ENCODE data around the gene CARD11.

The CARD11 gene

DNA sequence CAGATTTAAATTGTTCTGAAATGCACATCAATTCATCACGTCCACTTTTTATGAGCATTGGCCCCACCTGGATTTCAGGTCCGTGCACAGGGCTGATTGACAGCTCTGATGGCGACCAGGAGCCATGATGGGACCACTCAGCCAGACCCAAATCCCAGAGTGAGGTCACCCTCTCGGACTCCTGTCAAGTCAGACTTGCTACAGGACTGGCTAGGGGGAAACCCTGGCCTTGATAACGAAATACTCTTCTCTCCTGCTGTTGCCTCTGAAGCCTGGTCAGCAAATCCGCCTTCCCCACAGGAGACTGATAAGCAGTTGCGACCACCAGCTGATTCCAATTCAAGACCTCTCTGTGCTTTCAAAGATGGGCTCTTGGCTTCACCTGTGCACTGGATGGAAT is 76.4 kb downstream of the CARD11 start:
- peak in 1 of 2 donors; percentile 29 for DNase-seq
- intact Hi-C loops (cut with DNase I; ENCODE audit: low total_unique reads), result no loop called here
- Histone ChIP-seq H3K27ac (no peak overlapping the region), H3K36me3 (no peaks in the 10 kb centered on the region), H3K9me3 (peaks cover 4 to 21% (median 18%) of the 10 kb centered on the region in 3 donors), H3K27me3 (peaks cover 0 to 5% of the 10 kb centered on the region in 2 donors), H3K4me1 (no peaks in the 10 kb centered on the region), H3K4me3 (no peak overlapping the region)
- TF ChIP-seq, protein P1, sequence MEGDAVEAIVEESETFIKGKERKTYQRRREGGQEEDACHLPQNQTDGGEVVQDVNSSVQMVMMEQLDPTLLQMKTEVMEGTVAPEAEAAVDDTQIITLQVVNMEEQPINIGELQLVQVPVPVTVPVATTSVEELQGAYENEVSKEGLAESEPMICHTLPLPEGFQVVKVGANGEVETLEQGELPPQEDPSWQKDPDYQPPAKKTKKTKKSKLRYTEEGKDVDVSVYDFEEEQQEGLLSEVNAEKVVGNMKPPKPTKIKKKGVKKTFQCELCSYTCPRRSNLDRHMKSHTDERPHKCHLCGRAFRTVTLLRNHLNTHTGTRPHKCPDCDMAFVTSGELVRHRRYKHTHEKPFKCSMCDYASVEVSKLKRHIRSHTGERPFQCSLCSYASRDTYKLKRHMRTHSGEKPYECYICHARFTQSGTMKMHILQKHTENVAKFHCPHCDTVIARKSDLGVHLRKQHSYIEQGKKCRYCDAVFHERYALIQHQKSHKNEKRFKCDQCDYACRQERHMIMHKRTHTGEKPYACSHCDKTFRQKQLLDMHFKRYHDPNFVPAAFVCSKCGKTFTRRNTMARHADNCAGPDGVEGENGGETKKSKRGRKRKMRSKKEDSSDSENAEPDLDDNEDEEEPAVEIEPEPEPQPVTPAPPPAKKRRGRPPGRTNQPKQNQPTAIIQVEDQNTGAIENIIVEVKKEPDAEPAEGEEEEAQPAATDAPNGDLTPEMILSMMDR (IDR thresholded peaks at IDR 0.05), result no peak

DNA sequence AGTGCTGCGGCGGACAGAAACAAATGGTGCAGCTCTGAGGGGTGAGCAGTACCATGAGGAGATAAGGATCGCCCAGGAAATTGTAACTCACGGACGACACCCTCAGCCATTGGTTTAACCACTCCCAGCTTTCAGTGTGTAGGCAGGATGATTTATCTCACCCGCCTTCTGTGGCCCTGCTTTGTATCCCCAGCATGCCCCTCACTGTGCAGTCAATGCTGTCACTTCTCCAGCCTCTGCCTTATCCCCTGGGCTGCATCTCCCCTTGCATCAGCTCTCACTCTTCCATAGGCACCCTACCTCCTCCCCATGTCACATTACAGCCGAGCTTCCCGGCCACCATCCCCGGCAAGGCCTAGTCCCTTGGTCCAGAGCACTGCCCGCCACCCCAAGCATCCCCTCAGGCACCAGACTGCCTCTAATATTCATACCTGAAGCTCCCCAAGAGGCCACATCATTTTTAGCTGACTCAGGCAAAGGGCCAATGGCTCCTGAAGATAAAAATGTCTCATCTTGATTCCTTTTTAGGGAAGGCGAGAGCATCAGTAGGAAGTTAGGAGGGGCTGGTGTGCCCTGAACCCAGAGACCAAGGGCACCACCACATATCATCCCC is 77.1 kb downstream of the CARD11 start:
- H3K36me3 ChIP-seq, result no peaks in the 10 kb centered on the region
- H3K4me3 ChIP-seq, result no peak overlapping the region
- intact Hi-C loops (cut with DNase I; ENCODE audit: low total_unique reads), result no loop called here
- no peaks in the 10 kb centered on the region for H3K27me3 ChIP-seq
- no peak overlapping the region for H3K27ac ChIP-seq
- peaks cover 4 to 21% (median 18%) of the 10 kb centered on the region in 3 donors for H3K9me3 ChIP-seq
- H3K4me1 ChIP-seq, result no peaks in the 10 kb centered on the region
- TF ChIP-seq, protein P1 (IDR thresholded peaks at IDR 0.05), result no peak
- peak in 1 of 2 donors; percentile 19 for DNase-seq

DNA sequence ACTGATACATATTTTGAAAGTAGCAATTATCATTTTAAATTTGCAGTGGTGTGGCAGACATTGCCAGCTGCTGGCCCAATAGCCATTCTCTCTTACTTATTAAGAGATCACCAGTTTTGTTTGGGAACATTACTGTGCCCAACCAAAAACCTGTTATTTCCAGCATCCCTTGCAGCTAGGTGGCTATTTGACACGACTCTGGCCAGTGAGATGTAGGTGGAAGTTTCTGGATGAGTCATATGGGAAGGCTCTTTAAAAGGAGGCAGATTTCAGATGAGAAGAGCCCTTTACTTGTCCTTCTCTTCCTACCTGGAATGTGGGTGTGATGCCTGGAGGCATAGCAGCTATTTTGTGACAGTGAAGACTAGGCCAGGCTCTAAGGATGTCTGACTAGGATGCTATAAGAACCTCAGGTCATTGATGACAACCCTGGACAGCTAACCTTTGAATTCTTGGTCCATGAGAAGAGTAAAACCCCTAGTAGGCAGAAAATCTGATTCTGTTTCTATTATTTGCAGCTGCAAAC is 77.9 kb downstream of the CARD11 start:
- H3K9me3 ChIP-seq, result peaks cover 4 to 21% (median 18%) of the 10 kb centered on the region in 3 donors
- intact Hi-C loops (cut with DNase I; ENCODE audit: low total_unique reads), result no loop called here
- no peaks in the 10 kb centered on the region for H3K36me3 ChIP-seq
- H3K27me3 ChIP-seq, result no peaks in the 10 kb centered on the region
- DNase-seq, result no peak
- H3K4me1 ChIP-seq, result no peaks in the 10 kb centered on the region
- TF ChIP-seq, protein P1 (IDR thresholded peaks at IDR 0.05), result no peak
- no peak overlapping the region for H3K4me3 ChIP-seq
- H3K27ac ChIP-seq, result no peak overlapping the region

DNA sequence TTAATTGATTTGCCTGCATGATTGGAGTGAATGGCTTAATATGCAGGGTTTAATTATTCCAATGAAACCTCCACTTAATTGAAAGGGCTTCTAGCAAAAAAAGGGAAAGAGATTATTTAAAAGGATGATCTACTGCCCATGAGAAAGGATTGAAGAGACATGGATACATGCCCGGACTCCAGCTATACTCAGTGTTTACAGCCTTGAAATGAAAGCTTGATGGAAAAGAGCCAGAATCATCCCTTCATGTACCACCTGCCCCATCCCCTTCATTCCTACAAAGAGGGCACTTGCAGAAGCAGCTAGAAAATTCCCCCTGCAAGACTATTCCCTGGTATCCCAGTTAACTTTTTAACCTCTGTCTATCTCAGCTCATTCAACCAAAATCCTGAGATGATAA is 78.4 kb downstream of the CARD11 start:
- DNase-seq, result no peak
- H3K27ac ChIP-seq, result no peak overlapping the region
- no peak overlapping the region for H3K4me3 ChIP-seq
- intact Hi-C loops (cut with DNase I; ENCODE audit: low total_unique reads), result no loop called here
- H3K36me3 ChIP-seq, result no peaks in the 10 kb centered on the region
- TF ChIP-seq, protein P1 (IDR thresholded peaks at IDR 0.05), result no peak
- no peaks in the 10 kb centered on the region for H3K4me1 ChIP-seq
- H3K9me3 ChIP-seq, result peaks cover 4 to 21% (median 18%) of the 10 kb centered on the region in 3 donors
- H3K27me3 ChIP-seq, result no peaks in the 10 kb centered on the region

DNA sequence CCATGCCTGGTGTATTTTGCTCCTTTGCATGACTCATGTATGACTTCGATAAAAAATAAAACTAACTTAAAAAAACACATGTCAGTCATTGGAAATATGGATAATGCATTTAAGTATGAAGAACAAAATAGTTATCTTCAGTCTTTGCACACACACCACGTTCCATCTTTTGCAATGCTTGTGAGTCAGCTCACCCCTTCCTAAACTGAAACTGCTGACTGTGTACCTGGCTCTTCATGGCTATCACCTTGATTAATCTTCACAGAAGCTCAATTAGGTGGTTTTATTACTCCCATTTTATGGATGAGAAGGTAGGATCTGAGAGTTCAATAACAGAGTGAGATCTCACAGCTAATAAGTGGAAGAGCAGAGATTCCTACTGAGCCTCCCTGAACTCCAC is 79.5 kb downstream of the CARD11 start:
- H3K27me3 ChIP-seq, result no peaks in the 10 kb centered on the region
- no peak overlapping the region for H3K27ac ChIP-seq
- no peaks in the 10 kb centered on the region for H3K4me1 ChIP-seq
- peaks cover 4 to 21% (median 18%) of the 10 kb centered on the region in 3 donors for H3K9me3 ChIP-seq
- DNase-seq, result no peak
- TF ChIP-seq, protein P1 (IDR thresholded peaks at IDR 0.05), result no peak
- intact Hi-C loops (cut with DNase I; ENCODE audit: low total_unique reads), result no loop called here
- no peaks in the 10 kb centered on the region for H3K36me3 ChIP-seq
- H3K4me3 ChIP-seq, result no peak overlapping the region
